WTC11 (cell line): ENCODE data around the gene AMBRA1. TPM values are rescaled to one million over a fixed set of nuclear protein-coding genes. Genes with fewer than 3 reads are reported as not detected.
A peak's percentile ranks its signal among the peaks of the same experiment; 100 is the strongest.

Experiments
- ATAC-seq: fragments of 200-7000 bp; cut with Tn5 transposase; 2 replicates; pipeline ENCODE4 v1.10.0; 2021; ENCODE audit warnings: mild to moderate bottlenecking, moderate library complexity
- CTCF ChIA-PET: fragments of 300-600 bp; sonication (Branson Sonifier 250); formaldehyde crosslinking; loops from one replicate; lab custom pipeline; 2021; ENCODE audit warnings: antibody characterized with exemption; lab: Charles Lee
- POLR2A ChIA-PET: fragments of 350-600 bp; sonication (Branson Sonifier 250); formaldehyde crosslinking; loops from one replicate; lab custom pipeline; 2021; ENCODE audit warnings: antibody characterized with exemption; lab: Charles Lee
- DNase-seq: peaks from one replicate; pipeline ENCODE4 v3.0.0; 2021; ENCODE audit warnings: low spot score
- H3K27ac Mint-ChIP-seq: 2 replicates; pipeline ENCODE4 v1.8.0; 2021; ENCODE audit warnings: mixed read lengths
- H3K27me3 Mint-ChIP-seq: 2 replicates; pipeline ENCODE4 v1.8.0; 2021; ENCODE audit warnings: low read depth, mild to moderate bottlenecking, moderate library complexity, mixed read lengths
- H3K36me3 Mint-ChIP-seq: 2 replicates; pipeline ENCODE4 v1.8.0; 2021; ENCODE audit warnings: mixed read lengths
- H3K4me1 Mint-ChIP-seq: 2 replicates; pipeline ENCODE4 v1.8.0; 2022; ENCODE audit warnings: mixed read lengths
- H3K4me3 Mint-ChIP-seq: 2 replicates; pipeline ENCODE4 v1.8.0; 2021; ENCODE audit warnings: mild to moderate bottlenecking, moderate library complexity, mixed read lengths
- H3K9me3 Mint-ChIP-seq: 2 replicates; pipeline ENCODE4 v1.8.0; 2021; ENCODE audit warnings: mixed read lengths
- GABPB1 ChIP-seq: sonication (generic); formaldehyde crosslinking; IDR thresholded peaks from 2 replicates; pipeline ENCODE4 v1.8.1; 2023; ENCODE audit warnings: mild to moderate bottlenecking, missing genetic modification reagents
- HMGA2 ChIP-seq: fragments of 250-450 bp; sonication (Bioruptor Pico); IDR thresholded peaks from 2 replicates; pipeline ENCODE4 v1.4.0; 2021; ENCODE audit warnings: mild to moderate bottlenecking, moderate library complexity
- IRF2 ChIP-seq: sonication (generic); formaldehyde crosslinking; IDR thresholded peaks from 2 replicates; pipeline ENCODE4 v1.8.0; 2022; ENCODE audit warnings: low read depth, missing genetic modification reagents, borderline replicate concordance
- JAZF1 ChIP-seq: fragments of 250-450 bp; sonication (Bioruptor Pico); IDR thresholded peaks from 2 replicates; pipeline ENCODE4 v1.9.0; 2021; ENCODE audit warnings: moderate library complexity, mild to moderate bottlenecking, inconsistent platforms
- RORB ChIP-seq: fragments of 250-450 bp; sonication (Bioruptor Pico); IDR thresholded peaks from 2 replicates; pipeline ENCODE4 v1.9.0; 2021; ENCODE audit warnings: mild to moderate bottlenecking
- SP1 ChIP-seq: sonication (generic); formaldehyde crosslinking; conservative IDR thresholded peaks from 2 replicates; pipeline ENCODE4 v1.8.1; 2022; ENCODE audit warnings: missing genetic modification reagents
- TCF7 ChIP-seq: sonication (generic); formaldehyde crosslinking; IDR thresholded peaks from 2 replicates; pipeline ENCODE4 v1.8.0; 2022; ENCODE audit warnings: mild to moderate bottlenecking, low read depth, missing genetic modification reagents, moderate library complexity
- TEAD4 ChIP-seq: sonication (generic); formaldehyde crosslinking; IDR thresholded peaks from 2 replicates; pipeline ENCODE4 v1.8.0; 2022; ENCODE audit warnings: mild to moderate bottlenecking, missing genetic modification reagents
- total RNA-seq: library from RNA; stranded (reverse); gene quantifications from 3 replicates; pipeline ENCODE4 v1.2.3, GENCODE V29; 2021
- TF ChIP-seq, protein P1 (sequence below): sonication (generic); formaldehyde crosslinking; IDR thresholded peaks from 2 replicates; pipeline ENCODE4 v1.8.0; 2023; ENCODE audit warnings: missing genetic modification reagents, mild to moderate bottlenecking, borderline replicate concordance
- TF ChIP-seq, protein P2 (sequence below): sonication (generic); formaldehyde crosslinking; IDR thresholded peaks from 2 replicates; pipeline ENCODE4 v1.8.0; 2022; ENCODE audit warnings: missing genetic modification reagents
- TF ChIP-seq, protein P3 (sequence below): sonication (generic); formaldehyde crosslinking; IDR thresholded peaks from 2 replicates; pipeline ENCODE4 v1.8.1; 2022; ENCODE audit warnings: missing genetic modification reagents, borderline replicate concordance
- TF ChIP-seq, protein P4 (sequence below): sonication (generic); formaldehyde crosslinking; IDR thresholded peaks from 2 replicates; pipeline ENCODE4 v1.8.0; 2022; ENCODE audit warnings: mild to moderate bottlenecking, missing genetic modification reagents
- TF ChIP-seq, protein P5 (sequence below): sonication (generic); formaldehyde crosslinking; IDR thresholded peaks from 2 replicates; pipeline ENCODE4 v1.8.1; 2023; ENCODE audit warnings: mild to moderate bottlenecking, missing genetic modification reagents, moderate library complexity
- TF ChIP-seq, protein P6 (sequence below): fragments of 250-450 bp; sonication (Bioruptor Pico); conservative IDR thresholded peaks from 2 replicates; pipeline ENCODE4 v1.9.0; 2021; ENCODE audit warnings: mild to moderate bottlenecking
- TF ChIP-seq, protein P7 (sequence below): sonication (generic); formaldehyde crosslinking; IDR thresholded peaks from 2 replicates; pipeline ENCODE4 v1.8.1; 2023; ENCODE audit warnings: mild to moderate bottlenecking, moderate library complexity, missing genetic modification reagents

Gene AMBRA1
- total RNA-seq, 1 experiment from 2014 or later: 35.0 TPM

DNA sequence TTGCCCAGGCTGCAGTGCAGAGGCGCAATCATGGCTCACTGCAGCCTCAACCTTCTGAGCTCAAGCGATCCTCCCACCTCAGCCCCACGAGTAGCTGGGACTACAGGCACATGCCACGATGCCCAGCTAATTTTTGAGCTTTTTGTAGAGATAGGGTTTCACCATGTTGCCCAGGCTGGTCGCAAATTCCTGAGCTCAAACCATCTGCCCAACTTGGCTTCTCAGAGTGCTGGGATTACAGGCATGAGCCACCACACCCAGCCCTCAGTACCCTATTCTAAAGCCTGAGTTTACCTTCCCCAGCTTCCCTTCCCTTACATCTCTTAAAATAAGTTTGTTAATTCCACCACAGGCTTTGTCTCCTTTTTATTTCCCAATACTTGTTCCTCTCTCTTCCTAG lies 59.1 kb downstream of the AMBRA1 start (continued):
- TF ChIP-seq, protein P1, sequence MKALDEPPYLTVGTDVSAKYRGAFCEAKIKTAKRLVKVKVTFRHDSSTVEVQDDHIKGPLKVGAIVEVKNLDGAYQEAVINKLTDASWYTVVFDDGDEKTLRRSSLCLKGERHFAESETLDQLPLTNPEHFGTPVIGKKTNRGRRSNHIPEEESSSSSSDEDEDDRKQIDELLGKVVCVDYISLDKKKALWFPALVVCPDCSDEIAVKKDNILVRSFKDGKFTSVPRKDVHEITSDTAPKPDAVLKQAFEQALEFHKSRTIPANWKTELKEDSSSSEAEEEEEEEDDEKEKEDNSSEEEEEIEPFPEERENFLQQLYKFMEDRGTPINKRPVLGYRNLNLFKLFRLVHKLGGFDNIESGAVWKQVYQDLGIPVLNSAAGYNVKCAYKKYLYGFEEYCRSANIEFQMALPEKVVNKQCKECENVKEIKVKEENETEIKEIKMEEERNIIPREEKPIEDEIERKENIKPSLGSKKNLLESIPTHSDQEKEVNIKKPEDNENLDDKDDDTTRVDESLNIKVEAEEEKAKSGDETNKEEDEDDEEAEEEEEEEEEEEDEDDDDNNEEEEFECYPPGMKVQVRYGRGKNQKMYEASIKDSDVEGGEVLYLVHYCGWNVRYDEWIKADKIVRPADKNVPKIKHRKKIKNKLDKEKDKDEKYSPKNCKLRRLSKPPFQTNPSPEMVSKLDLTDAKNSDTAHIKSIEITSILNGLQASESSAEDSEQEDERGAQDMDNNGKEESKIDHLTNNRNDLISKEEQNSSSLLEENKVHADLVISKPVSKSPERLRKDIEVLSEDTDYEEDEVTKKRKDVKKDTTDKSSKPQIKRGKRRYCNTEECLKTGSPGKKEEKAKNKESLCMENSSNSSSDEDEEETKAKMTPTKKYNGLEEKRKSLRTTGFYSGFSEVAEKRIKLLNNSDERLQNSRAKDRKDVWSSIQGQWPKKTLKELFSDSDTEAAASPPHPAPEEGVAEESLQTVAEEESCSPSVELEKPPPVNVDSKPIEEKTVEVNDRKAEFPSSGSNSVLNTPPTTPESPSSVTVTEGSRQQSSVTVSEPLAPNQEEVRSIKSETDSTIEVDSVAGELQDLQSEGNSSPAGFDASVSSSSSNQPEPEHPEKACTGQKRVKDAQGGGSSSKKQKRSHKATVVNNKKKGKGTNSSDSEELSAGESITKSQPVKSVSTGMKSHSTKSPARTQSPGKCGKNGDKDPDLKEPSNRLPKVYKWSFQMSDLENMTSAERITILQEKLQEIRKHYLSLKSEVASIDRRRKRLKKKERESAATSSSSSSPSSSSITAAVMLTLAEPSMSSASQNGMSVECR (CRISPR knock-in tag): no peak
- TF ChIP-seq, protein P2, sequence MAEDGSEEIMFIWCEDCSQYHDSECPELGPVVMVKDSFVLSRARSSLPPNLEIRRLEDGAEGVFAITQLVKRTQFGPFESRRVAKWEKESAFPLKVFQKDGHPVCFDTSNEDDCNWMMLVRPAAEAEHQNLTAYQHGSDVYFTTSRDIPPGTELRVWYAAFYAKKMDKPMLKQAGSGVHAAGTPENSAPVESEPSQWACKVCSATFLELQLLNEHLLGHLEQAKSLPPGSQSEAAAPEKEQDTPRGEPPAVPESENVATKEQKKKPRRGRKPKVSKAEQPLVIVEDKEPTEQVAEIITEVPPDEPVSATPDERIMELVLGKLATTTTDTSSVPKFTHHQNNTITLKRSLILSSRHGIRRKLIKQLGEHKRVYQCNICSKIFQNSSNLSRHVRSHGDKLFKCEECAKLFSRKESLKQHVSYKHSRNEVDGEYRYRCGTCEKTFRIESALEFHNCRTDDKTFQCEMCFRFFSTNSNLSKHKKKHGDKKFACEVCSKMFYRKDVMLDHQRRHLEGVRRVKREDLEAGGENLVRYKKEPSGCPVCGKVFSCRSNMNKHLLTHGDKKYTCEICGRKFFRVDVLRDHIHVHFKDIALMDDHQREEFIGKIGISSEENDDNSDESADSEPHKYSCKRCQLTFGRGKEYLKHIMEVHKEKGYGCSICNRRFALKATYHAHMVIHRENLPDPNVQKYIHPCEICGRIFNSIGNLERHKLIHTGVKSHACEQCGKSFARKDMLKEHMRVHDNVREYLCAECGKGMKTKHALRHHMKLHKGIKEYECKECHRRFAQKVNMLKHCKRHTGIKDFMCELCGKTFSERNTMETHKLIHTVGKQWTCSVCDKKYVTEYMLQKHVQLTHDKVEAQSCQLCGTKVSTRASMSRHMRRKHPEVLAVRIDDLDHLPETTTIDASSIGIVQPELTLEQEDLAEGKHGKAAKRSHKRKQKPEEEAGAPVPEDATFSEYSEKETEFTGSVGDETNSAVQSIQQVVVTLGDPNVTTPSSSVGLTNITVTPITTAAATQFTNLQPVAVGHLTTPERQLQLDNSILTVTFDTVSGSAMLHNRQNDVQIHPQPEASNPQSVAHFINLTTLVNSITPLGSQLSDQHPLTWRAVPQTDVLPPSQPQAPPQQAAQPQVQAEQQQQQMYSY: no peak
- TF ChIP-seq TCF7: no peak

DNA sequence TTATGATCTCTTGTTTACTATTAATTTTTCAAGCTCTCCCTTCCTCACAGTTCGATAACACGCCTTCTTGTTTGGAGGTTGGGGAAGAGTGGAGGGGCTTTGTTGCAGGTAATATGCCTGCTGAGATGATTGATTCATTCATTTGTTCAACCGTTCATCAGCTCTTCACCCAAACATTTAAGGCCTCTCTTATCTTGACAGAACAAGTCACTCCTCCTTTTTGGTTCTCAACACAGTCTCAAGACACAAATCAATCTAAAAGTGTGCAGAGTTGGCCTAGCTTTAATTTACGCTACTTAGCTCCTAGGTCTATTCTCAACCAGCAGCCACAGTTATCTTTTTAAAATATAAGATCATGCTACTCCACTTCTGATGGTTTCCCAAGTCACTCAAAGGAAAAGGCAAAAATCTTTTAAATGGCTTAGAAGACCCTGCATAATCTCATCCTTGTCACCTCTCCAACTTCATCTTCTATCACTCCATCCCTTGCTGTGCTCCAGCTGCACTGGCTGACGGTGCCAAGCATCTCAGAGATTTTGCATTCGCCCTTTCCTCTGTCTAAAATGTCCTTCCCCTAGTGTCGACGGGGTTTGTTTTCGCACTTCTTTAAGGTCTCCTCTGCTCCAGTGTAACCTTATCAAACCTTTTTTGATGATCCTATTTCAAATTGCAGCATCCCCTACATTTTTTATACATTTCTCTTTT lies 60.3 kb downstream of the AMBRA1 start:
- Mint-ChIP-seq H3K4me1 (peaks cover 47% of the 10 kb centered on the region), H3K27ac (peak overlapping the region; percentile 29; the same call in 1 of the 2 replicates), H3K4me3 (no peak overlapping the region), H3K36me3 (no peaks in the 10 kb centered on the region), H3K27me3 (no peaks in the 10 kb centered on the region), H3K9me3 (no peaks in the 10 kb centered on the region)
- ATAC-seq: no peak
- CTCF ChIA-PET: interaction anchor here (1.3 to 2.3 kb wide), 4 partner anchors 43 to 182 kb away, joined by 3 to 11 read pairs (median 6); partner anchors contain the start of gene CHRM4
- POLR2A ChIA-PET: no interaction called here
- no peak for DNase-seq
- TF ChIP-seq IRF2 (CRISPR knock-in tag) (no peak), GABPB1 (no peak), TEAD4 (CRISPR knock-in tag) (no peak)
- TF ChIP-seq, protein P3, sequence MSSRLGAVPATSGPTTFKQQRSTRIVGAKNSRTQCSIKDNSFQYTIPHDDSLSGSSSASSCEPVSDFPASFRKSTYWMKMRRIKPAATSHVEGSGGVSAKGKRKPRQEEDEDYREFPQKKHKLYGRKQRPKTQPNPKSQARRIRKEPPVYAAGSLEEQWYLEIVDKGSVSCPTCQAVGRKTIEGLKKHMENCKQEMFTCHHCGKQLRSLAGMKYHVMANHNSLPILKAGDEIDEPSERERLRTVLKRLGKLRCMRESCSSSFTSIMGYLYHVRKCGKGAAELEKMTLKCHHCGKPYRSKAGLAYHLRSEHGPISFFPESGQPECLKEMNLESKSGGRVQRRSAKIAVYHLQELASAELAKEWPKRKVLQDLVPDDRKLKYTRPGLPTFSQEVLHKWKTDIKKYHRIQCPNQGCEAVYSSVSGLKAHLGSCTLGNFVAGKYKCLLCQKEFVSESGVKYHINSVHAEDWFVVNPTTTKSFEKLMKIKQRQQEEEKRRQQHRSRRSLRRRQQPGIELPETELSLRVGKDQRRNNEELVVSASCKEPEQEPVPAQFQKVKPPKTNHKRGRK (CRISPR knock-in tag): no peak

DNA sequence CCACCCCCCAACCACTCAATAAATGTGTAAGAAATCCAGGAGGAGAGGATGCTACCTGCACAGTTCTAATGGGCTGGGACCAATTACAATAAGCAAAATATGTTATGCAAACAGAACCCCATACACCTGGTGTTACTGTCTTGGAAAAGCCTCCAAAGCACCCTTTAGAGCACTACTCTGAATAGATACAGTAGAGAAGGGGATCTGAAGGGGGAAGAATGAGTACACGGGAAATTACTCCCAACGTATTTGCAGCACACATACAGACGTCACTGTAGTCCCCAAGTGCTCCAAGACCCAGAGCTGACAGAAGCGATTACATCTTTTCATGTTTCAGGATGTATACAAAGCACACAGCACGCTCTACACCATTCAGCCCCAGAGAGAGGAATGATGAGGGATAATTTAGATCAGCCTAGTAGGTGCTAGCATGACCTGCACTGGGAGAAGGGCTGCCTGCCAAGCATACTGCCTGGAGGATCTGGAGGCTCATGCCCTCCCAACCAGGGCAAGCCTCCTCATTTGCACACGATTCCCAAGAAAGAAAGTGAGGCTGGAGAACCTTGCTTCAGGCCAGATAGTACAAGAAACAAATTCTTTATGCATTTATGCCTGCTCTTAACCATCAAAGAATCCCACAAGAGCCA lies 63.8 kb downstream of the AMBRA1 start:
- ChIA-PET POLR2A (interaction anchor here (1.0 to 1.2 kb wide), 2 partner anchors 26 to 287 kb away, joined by 3 read pairs; no protein-coding TSS in a partner anchor), CTCF (interaction anchor here (0.6 to 4.0 kb wide), 56 partner anchors 8 to 287 kb away, joined by 3 to 72 read pairs (median 5); partner anchors contain the start of genes AMBRA1 and CHRM4)
- no peak overlapping the region for H3K27ac Mint-ChIP-seq
- H3K36me3 Mint-ChIP-seq: peaks cover 6% of the 10 kb centered on the region; the same call in 1 of the 2 replicates
- H3K4me3 Mint-ChIP-seq: no peak overlapping the region
- TF ChIP-seq HMGA2 (no peak), RORB (CRISPR knock-in tag) (no peak), JAZF1 (CRISPR knock-in tag) (no peak), SP1 (CRISPR knock-in tag) (no peak)
- TF ChIP-seq, protein P4, sequence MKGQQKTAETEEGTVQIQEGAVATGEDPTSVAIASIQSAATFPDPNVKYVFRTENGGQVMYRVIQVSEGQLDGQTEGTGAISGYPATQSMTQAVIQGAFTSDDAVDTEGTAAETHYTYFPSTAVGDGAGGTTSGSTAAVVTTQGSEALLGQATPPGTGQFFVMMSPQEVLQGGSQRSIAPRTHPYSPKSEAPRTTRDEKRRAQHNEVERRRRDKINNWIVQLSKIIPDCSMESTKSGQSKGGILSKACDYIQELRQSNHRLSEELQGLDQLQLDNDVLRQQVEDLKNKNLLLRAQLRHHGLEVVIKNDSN (CRISPR knock-in tag): no peak
- TF ChIP-seq, protein P5, sequence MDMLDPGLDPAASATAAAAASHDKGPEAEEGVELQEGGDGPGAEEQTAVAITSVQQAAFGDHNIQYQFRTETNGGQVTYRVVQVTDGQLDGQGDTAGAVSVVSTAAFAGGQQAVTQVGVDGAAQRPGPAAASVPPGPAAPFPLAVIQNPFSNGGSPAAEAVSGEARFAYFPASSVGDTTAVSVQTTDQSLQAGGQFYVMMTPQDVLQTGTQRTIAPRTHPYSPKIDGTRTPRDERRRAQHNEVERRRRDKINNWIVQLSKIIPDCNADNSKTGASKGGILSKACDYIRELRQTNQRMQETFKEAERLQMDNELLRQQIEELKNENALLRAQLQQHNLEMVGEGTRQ: no peak
- TF ChIP-seq, protein P6, sequence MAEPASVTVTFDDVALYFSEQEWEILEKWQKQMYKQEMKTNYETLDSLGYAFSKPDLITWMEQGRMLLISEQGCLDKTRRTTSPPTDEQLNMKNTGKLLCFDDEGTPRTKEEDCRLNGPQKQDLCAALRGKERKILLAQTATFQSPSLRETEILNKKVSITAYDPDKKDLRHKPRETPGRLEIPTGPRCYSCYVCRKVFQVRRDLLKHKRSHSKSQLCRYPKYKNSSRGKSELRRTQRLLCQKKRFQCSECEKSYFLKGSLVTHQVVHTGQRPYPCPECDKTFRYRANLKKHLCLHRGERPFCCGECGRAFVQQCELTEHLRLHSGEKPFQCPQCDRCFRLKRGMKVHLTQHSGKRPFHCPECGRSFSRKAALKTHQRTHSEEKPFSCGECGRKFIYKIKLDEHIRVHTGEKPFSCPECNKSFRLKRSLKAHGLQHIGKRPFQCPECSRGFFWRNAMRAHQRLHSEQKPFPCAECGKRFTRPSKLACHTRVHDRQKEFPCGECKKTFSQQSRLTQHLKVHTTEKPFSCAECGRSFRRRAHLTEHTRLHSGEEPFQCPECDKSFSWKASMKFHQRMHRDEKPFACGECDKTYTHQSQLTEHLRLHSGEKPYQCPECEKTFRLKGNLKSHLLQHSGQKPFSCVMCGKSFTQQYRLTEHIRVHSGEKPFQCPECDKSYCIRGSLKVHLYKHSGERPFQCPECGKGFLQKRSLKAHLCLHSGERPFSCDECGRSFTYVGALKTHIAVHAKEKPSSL: no peak
- TF ChIP-seq, protein P7, sequence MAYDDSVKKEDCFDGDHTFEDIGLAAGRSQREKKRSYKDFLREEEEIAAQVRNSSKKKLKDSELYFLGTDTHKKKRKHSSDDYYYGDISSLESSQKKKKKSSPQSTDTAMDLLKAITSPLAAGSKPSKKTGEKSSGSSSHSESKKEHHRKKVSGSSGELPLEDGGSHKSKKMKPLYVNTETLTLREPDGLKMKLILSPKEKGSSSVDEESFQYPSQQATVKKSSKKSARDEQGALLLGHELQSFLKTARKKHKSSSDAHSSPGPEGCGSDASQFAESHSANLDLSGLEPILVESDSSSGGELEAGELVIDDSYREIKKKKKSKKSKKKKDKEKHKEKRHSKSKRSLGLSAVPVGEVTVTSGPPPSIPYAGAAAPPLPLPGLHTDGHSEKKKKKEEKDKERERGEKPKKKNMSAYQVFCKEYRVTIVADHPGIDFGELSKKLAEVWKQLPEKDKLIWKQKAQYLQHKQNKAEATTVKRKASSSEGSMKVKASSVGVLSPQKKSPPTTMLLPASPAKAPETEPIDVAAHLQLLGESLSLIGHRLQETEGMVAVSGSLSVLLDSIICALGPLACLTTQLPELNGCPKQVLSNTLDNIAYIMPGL (CRISPR knock-in tag): no peak
- H3K27me3 Mint-ChIP-seq: no peaks in the 10 kb centered on the region
- ATAC-seq (no peak), DNase-seq (no peak)
- H3K4me1 Mint-ChIP-seq: peaks cover 22% of the 10 kb centered on the region
- H3K9me3 Mint-ChIP-seq: peaks cover 6% of the 10 kb centered on the region
